Uterus (tissue), 4 donors: Measurements from ENCODE around the gene CHMP2B. TPM values are rescaled to one million over a fixed set of nuclear protein-coding genes. Genes with fewer than 3 reads are reported as not detected.
"Not testable (repeated sequence)": the region's sequence is repeated elsewhere in the genome, so short reads cannot be mapped to it uniquely, and the experiment has no call there.

Experiments
- DNase-seq, 2 donors: peaks; one replicate each; pipeline ENCODE4 v3.0.0-alpha.2; 2019 to 2020
- H3K27ac ChIP-seq, 2 donors: fragments of 200-600 bp; sonication (generic); 1 replicate in 1 of 2; 2 replicates in 1 of 2; pipeline ENCODE4 v1.5.1; 2016 to 2018
- H3K27me3 ChIP-seq, 2 donors: fragments of 200-600 bp; sonication (generic); one replicate each; pipeline ENCODE4 v1.5.1; 2018 to 2019; ENCODE audit warnings: control low read depth in 1 of 2
- H3K36me3 ChIP-seq, 2 donors: fragments of 200-600 bp; sonication (generic); one replicate each; pipeline ENCODE4 v1.5.1; 2019; ENCODE audit warnings: control low read depth in 1 of 2
- H3K4me1 ChIP-seq, 2 donors: fragments of 200-600 bp; sonication (generic); one replicate each; pipeline ENCODE4 v1.5.1; 2018 to 2019; ENCODE audit warnings: control low read depth in 1 of 2
- H3K4me3 ChIP-seq, 2 donors: fragments of 200-600 bp; sonication (generic); 1 replicate in 1 of 2; 2 replicates in 1 of 2; pipeline ENCODE4 v1.5.1; 2018 to 2019; ENCODE audit warnings: mild to moderate bottlenecking in 1 of 2
- H3K9me3 ChIP-seq, 2 donors: fragments of 200-600 bp; sonication (generic); one replicate each; pipeline ENCODE4 v1.5.1; 2019; ENCODE audit warnings: control low read depth in 1 of 2
- CTCF ChIP-seq, 4 experiments: fragments of 200-600 bp in 2 of 4; fragments of 450-650 bp in 2 of 4; sonication (generic) in 2 of 4; IDR thresholded peaks; one replicate each; pipeline ENCODE4 v1.5.1; 2016 to 2019; ENCODE audit warnings: antibody characterized with exemption in 4 of 4, mild to moderate bottlenecking in 2 of 4, moderate library complexity in 1 of 4
- POLR2A ChIP-seq, 2 donors: fragments of 450-650 bp; IDR thresholded peaks; one replicate each; pipeline ENCODE4 v1.6.1; 2016; ENCODE audit warnings: antibody characterized with exemption in 2 of 2, mild to moderate bottlenecking in 1 of 2, moderate library complexity in 1 of 2
- intact Hi-C: fragments of 100-400 bp; cut with DNase I; formaldehyde crosslinking; loops from one replicate; pipeline ENCODE4 v1.15.1; 2023; ENCODE audit warnings: low total_unique reads
- microRNA-seq: library from miRNA; unstranded; fragments of <30 nt; microRNA quantifications from one replicate; pipeline ENCODE4, GENCODE V29; 2016; ENCODE audit warnings: borderline microRNAs expressed, borderline replicate concordance
- small RNA-seq: library from RNA; depleted of rRNA; stranded (forward); fragments of <200 nt; gene quantifications from one replicate; pipeline ENCODE3, GENCODE V24; 2016
- total RNA-seq, 4 donors: library from RNA; depleted of rRNA in 3 of 4; stranded (reverse); fragments of >200 nt in 3 of 4; gene quantifications; one replicate each; pipeline versions ENCODE4 v1.1.0 to v1.2.4, GENCODE V29; 2014 to 2023
- donor health status: DM: yes; HTN: yes; CAD: no.

CHMP2B gene
- total RNA-seq, 4 donors from 2014 or later, result 12.6 to 59.4 (median 41.6) TPM

- H3K27me3 ChIP-seq, result no peaks in the 10 kb centered on the region
- intact Hi-C loops, result no loop called here
- H3K4me1 ChIP-seq, result no peaks in the 10 kb centered on the region
- H3K9me3 ChIP-seq, result no peaks in the 10 kb centered on the region
- no peak overlapping the region for H3K4me3 ChIP-seq
- DNase-seq, result no peak
- H3K27ac ChIP-seq, result no peak overlapping the region
- H3K36me3 ChIP-seq, result no peaks in the 10 kb centered on the region
- TF ChIP-seq CTCF (IDR thresholded peaks at IDR 0.05) (no peak), POLR2A (IDR thresholded peaks at IDR 0.05) (no peak)
Measured at GRCh38 chr3:87288446-87288845, 61.3 kb downstream of the CHMP2B start.

- Histone ChIP-seq H3K27me3 (no peaks in the 10 kb centered on the region), H3K36me3 (no peaks in the 10 kb centered on the region), H3K9me3 (no peaks in the 10 kb centered on the region), H3K27ac (no peak overlapping the region), H3K4me1 (no peaks in the 10 kb centered on the region), H3K4me3 (no peak overlapping the region)
- no peak for DNase-seq
- peak in 3 of 4 experiments; percentile 36 to 58 (median 42) for TF ChIP-seq CTCF (IDR thresholded peaks at IDR 0.05)
- TF ChIP-seq POLR2A (IDR thresholded peaks at IDR 0.05), result no peak
- intact Hi-C loops, result no loop called here
Measured at GRCh38 chr3:87298111-87298718, 71.1 kb downstream of the CHMP2B start.

GRCh38 chr3:87305031-87305430 lies 77.9 kb downstream of the CHMP2B start:
- H3K27me3 ChIP-seq, DNase-seq, H3K9me3 ChIP-seq, H3K36me3 ChIP-seq, H3K27ac ChIP-seq, H3K4me3 ChIP-seq, H3K4me1 ChIP-seq, intact Hi-C loops: not testable (repeated sequence)

Small RNAs within 50 kb of the gene (microRNA-seq; reads per million reads assigned to microRNA genes)
- gene MIR4795, result not detected

Small RNAs within 50 kb of the gene (small RNA-seq; reads per million reads assigned to genes)
- gene MIR4795, result not detected

Other genes with a start within 250 kb of the CHMP2B start
- 10 to 100 TPM; 11.3 to 37.5 (median 20.9) TPM for gene VGLL3, start 236.2 kb upstream of the CHMP2B start, total RNA-seq
- not detected for gene POU1F1, start 49.3 kb downstream of the CHMP2B start, total RNA-seq